ENCODE measurements around the gene SP2. TPM values are rescaled to one million over a fixed set of nuclear protein-coding genes. Genes with fewer than 3 reads are reported as not detected.

The SP2 gene
- total and polyA plus RNA-seq, 2 of the 13 experiments (the other 11 are each of a cell fraction or from before 2014, with no cell fraction given): 1.4 to 4.8 TPM

DNA sequence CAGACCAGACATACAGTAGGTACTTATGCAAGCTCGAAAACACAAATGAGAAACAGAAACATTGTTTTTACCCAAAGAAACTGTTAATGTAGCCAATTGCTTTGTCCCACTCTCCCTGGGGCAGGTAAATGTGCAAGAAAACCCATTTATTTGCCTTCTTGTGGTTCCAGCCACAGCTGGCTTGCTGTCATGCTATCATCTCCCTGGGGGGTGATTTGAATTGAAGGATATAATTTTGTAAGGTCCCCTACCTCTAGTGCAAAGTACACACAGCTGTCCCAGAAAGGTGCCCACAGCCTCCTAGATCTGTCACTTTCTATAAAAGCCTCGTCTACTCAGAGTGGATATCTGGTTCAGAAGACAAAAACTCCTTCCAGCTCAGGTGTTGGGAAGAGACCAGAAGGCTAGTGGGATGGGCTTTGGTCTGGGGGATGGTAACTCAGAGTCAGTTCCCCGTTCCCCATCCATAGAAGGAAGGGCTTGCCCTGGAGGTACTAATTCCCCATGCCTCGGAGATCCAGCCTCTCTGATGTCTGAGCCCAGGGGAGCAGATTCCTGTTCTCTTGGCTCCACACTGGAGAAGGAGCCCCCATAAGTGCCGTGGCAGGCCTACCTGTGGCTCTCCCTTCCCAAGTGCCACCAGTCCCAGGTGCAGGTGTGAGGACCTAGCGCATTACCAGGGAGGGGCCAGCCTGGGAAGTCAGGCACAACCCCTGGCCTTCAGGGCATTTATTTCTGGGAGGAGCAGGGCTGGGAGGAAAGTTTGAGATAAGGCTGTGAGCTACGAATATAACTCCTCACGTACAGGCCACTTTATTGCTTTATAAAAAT is 64.0 kb downstream of the SP2 start (continued):
- no peak for TF ChIP-seq ZNF501 (CRISPR knock-in tag; IDR thresholded peaks at IDR 0.05)
- 0 out of 2 replicates have a peak, but pooled peaks have one; percentile 18 for TF ChIP-seq GATAD2A (CRISPR knock-in tag; IDR thresholded peaks at IDR 0.05)
- no peak for TF ChIP-seq ARHGAP35 (CRISPR knock-in tag; IDR thresholded peaks at IDR 0.05; ENCODE audit: borderline replicate concordance)

DNA sequence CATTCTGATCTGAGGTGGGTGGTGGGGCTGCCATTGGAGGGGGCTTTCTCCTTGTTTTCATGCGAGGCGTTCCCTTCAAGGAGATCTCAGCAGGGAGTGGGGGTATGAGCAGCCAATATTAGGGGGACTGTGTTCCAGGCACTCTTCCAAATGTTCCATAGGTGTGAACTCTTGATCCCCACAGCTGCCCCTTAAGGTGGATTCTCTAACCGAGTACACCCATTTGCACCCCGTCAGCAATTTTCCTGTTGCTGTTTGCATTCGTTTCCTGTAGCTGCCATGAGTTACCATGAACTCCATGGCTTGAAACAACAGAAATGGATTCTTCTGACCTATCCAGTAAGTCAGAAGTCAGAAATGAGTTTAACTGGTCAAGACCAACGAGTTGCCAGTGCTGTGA is 65.4 kb downstream of the SP2 start:
- Histone ChIP-seq H2AFZ (ENCODE audit: low read length) (no peak overlapping the region), H3K9me3 (ENCODE audit: low read length) (no peaks in the 10 kb centered on the region), H3K36me3 (replicated peaks in 1 of 2; ENCODE audit: control insufficient read depth in 1 of 2, insufficient read depth in 2 of 2, low read length in 2 of 2) (no peaks in the 10 kb centered on the region), H3K9ac (ENCODE audit: insufficient read depth, low read depth, low read length) (no peak overlapping the region), H3K79me2 (ENCODE audit: insufficient read depth, low read length) (no peaks in the 10 kb centered on the region), H3K27ac (ENCODE audit: extremely low read length, insufficient read depth, low read length) (no peak overlapping the region), H3K4me3 (replicated peaks in 1 of 3; ENCODE audit: insufficient read depth in 1 of 3, low read depth in 2 of 3, low read length in 3 of 3) (no peak overlapping the region), H3K4me2 (ENCODE audit: low read depth, low read length) (no peak overlapping the region), H3K27me3 (ENCODE audit: control insufficient read depth in 1 of 2, insufficient read depth in 2 of 2, low read length in 2 of 2) (peaks cover 0 to 2% of the 10 kb centered on the region in 2 experiments; a peak in 4 of 5 replicates), H4K20me1 (ENCODE audit: insufficient read depth, low read length) (no peaks in the 10 kb centered on the region), H3K4me1 (ENCODE audit: insufficient read depth, low read length) (peaks cover 63% of the 10 kb centered on the region)
- DNase-seq (ENCODE audit: low spot score) (no peak), ATAC-seq (no peak), FAIRE-seq (no peak)
- in situ Hi-C loops (cut with HindIII; ENCODE audit: extremely low pct_ligation_motif_present, low pct_unique_long_range_greater_than_20kb) (no loop called here), intact Hi-C loops (cut with micrococcal nuclease; ENCODE audit: unreplicated experiment) (no loop called here)
- BruUV-seq (replicated peaks): no TSS peak
- TF ChIP-seq MAFK (conservative IDR thresholded peaks at IDR 0.05 in 1 of 2, IDR thresholded peaks at IDR 0.05 in 1 of 2; ENCODE audit: low read length in 2 of 2): peak; percentile 94
- TF ChIP-seq MAFF (IDR thresholded peaks at IDR 0.05; ENCODE audit: low read depth, low read length): peak; percentile 87
- TF ChIP-seq GABPB1 (CRISPR knock-in tag; IDR thresholded peaks at IDR 0.05): no peak
- CTCF ChIA-PET (ENCODE audit: low intra/inter-chr PET ratio, low total read pairs): no interaction called here
- POLR2A ChIA-PET: interaction anchor here (2.9 to 15.1 kb wide), 3 partner anchors 7 to 20 kb away, joined by 13 to 267 read pairs (median 20); partner anchors contain the start of genes CDK5RAP3 and PNPO
- 68% methylated on average over 6 of the region's 6 CpGs for WGBS (ENCODE audit: low lambda C conversion rate)

DNA sequence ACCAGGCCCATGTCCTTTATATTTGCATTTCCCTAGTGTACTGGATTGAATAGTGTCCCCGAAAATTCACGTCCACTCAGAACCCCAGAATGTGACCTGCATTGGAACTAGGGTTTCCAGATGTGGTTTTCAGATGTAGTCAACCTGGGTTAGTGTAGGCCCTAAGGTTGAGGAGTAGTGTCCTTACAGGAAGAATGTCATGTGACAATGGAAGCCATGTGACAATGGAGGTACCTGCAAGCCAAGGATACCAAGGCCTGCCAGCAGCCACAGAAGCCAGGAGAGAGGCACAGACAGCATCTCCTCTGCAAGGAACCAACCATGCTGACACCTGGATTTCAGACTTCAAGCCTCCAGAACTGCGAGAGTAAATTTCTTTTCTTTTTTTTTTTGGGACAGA is 66.9 kb downstream of the SP2 start:
- CTCF ChIA-PET (ENCODE audit: low intra/inter-chr PET ratio, low total read pairs): no interaction called here
- FAIRE-seq (no peak), DNase-seq (ENCODE audit: low spot score) (no peak), ATAC-seq (no peak)
- no peaks in the 10 kb centered on the region for H4K20me1 ChIP-seq (ENCODE audit: insufficient read depth, low read length)
- H3K27me3 ChIP-seq (ENCODE audit: control insufficient read depth in 1 of 2, insufficient read depth in 2 of 2, low read length in 2 of 2): no peaks in the 10 kb centered on the region; a peak in 3 of 5 replicates
- H2AFZ ChIP-seq (ENCODE audit: low read length): no peak overlapping the region
- H3K4me3 ChIP-seq (replicated peaks in 1 of 3; ENCODE audit: insufficient read depth in 1 of 3, low read depth in 2 of 3, low read length in 3 of 3): no peak overlapping the region
- POLR2A ChIA-PET: no interaction called here
- H3K79me2 ChIP-seq (ENCODE audit: insufficient read depth, low read length): no peaks in the 10 kb centered on the region
- no peaks in the 10 kb centered on the region for H3K36me3 ChIP-seq (replicated peaks in 1 of 2; ENCODE audit: control insufficient read depth in 1 of 2, insufficient read depth in 2 of 2, low read length in 2 of 2)
- WGBS (ENCODE audit: low lambda C conversion rate): 78% methylated on average over 3 of the region's 3 CpGs
- H3K4me2 ChIP-seq (ENCODE audit: low read depth, low read length): no peak overlapping the region
- BruUV-seq (replicated peaks): no TSS peak
- no peaks in the 10 kb centered on the region for H3K9me3 ChIP-seq (ENCODE audit: low read length)
- no peak overlapping the region for H3K27ac ChIP-seq (ENCODE audit: extremely low read length, insufficient read depth, low read length)
- in situ Hi-C loops (cut with HindIII; ENCODE audit: extremely low pct_ligation_motif_present, low pct_unique_long_range_greater_than_20kb): no loop called here
- no peak overlapping the region for H3K9ac ChIP-seq (ENCODE audit: insufficient read depth, low read depth, low read length)
- intact Hi-C loops (cut with micrococcal nuclease; ENCODE audit: unreplicated experiment): no loop called here
- H3K4me1 ChIP-seq (ENCODE audit: insufficient read depth, low read length): peaks cover 63% of the 10 kb centered on the region
- TF ChIP-seq ZBTB7A (CRISPR knock-in tag; IDR thresholded peaks at IDR 0.05) (no peak), PPARG (CRISPR knock-in tag; conservative IDR thresholded peaks at IDR 0.05) (no peak), HHEX (CRISPR knock-in tag; IDR thresholded peaks at IDR 0.05) (no peak), DNMT3B (CRISPR knock-in tag; conservative IDR thresholded peaks at IDR 0.05) (no peak), FOXA3 (CRISPR knock-in tag; IDR thresholded peaks at IDR 0.05) (no peak), ZFP36 (IDR thresholded peaks at IDR 0.05; ENCODE audit: borderline replicate concordance, low read depth, low read length, partially characterized antibody) (no peak), ZNF547 (CRISPR knock-in tag; IDR thresholded peaks at IDR 0.05) (no peak), NFRKB (IDR thresholded peaks at IDR 0.05) (no peak)
- TF ChIP-seq, protein P1, sequence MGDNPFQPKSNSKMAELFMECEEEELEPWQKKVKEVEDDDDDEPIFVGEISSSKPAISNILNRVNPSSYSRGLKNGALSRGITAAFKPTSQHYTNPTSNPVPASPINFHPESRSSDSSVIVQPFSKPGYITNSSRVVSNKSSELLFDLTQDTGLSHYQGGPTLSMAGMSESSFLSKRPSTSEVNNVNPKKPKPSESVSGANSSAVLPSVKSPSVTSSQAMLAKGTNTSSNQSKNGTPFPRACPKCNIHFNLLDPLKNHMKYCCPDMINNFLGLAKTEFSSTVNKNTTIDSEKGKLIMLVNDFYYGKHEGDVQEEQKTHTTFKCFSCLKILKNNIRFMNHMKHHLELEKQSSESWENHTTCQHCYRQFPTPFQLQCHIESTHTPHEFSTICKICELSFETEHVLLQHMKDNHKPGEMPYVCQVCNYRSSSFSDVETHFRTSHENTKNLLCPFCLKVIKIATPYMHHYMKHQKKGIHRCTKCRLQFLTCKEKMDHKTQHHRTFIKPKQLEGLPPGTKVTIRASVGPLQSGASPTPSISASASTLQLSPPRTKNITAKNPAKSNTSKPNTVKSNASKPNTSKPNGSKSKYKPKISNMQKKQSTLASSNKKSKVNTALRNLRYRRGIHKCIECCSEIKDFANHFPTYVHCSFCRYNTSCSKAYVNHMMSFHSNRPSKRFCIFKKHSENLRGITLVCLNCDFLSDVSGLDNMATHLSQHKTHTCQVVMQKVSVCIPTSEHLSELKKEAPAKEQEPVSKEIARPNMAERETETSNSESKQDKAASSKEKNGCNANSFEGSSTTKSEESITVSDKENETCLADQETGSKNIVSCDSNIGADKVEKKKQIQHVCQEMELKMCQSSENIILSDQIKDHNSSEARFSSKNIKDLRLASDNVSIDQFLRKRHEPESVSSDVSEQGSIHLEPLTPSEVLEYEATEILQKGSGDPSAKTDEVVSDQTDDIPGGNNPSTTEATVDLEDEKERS (CRISPR knock-in tag; IDR thresholded peaks at IDR 0.05): no peak

All from HepG2 (cell line).